Liver (tissue), 9 donors: ENCODE measurements around the gene RAB30. TPM values are rescaled to one million over a fixed set of nuclear protein-coding genes. Genes with fewer than 3 reads are reported as not detected.

Experiments
- DNase-seq: peaks from one replicate; pipeline ENCODE4 v3.0.0-alpha.2; 2017; ENCODE audit warnings: low spot score
- H3K27ac ChIP-seq, 2 donors: one replicate each; pipeline ENCODE4 v1.7.0; 2013; ENCODE audit warnings: inconsistent platforms in 2 of 2, low read length in 2 of 2, control low read depth in 1 of 2, low read depth in 1 of 2, mild to moderate bottlenecking in 1 of 2
- H3K27me3 ChIP-seq, 4 donors: one replicate each; pipeline versions ENCODE4 v1.6.1 to v1.7.0; 2013; ENCODE audit warnings: low read length in 3 of 4, inconsistent platforms in 1 of 4, mild to moderate bottlenecking in 1 of 4, moderate library complexity in 1 of 4; ENCODE audit not compliant: control insufficient read depth in 4 of 4, insufficient read depth in 4 of 4
- H3K36me3 ChIP-seq, 4 donors: one replicate each; pipeline versions ENCODE4 v1.6.1 to v1.7.0; 2013; ENCODE audit warnings: low read length in 3 of 4, mild to moderate bottlenecking in 3 of 4, low read depth in 1 of 4, moderate library complexity in 1 of 4; ENCODE audit not compliant: control insufficient read depth in 4 of 4, insufficient read depth in 3 of 4
- H3K4me1 ChIP-seq, 4 donors: one replicate each; pipeline versions ENCODE4 v1.6.1 to v1.7.0; 2013; ENCODE audit warnings: low read length in 3 of 4, mild to moderate bottlenecking in 3 of 4, moderate library complexity in 1 of 4; ENCODE audit not compliant: control insufficient read depth in 4 of 4, insufficient read depth in 4 of 4
- H3K4me3 ChIP-seq, 3 donors: one replicate each; pipeline versions ENCODE4 v1.6.1 to v1.7.0; 2013; ENCODE audit warnings: low read length in 3 of 3, control low read depth in 1 of 3, low read depth in 1 of 3, mild to moderate bottlenecking in 1 of 3
- H3K9ac ChIP-seq, 2 donors: one replicate each; pipeline ENCODE4 v1.7.0; 2013; ENCODE audit warnings: low read length in 2 of 2, mild to moderate bottlenecking in 2 of 2, moderate library complexity in 2 of 2, control low read depth in 1 of 2, low read depth in 1 of 2
- H3K9me3 ChIP-seq, 4 donors: one replicate each; pipeline versions ENCODE4 v1.6.1 to v1.7.0; 2013; ENCODE audit warnings: low read length in 3 of 4; ENCODE audit not compliant: control insufficient read depth in 4 of 4
- ATF3 ChIP-seq: IDR thresholded peaks from 2 replicates; pipeline ENCODE4 v1.6.1; 2016; ENCODE audit warnings: antibody characterized with exemption
- CTCF ChIP-seq: fragments of 150-350 bp; IDR thresholded peaks from 2 replicates; pipeline ENCODE4 v1.5.1; 2017; ENCODE audit warnings: improper control_type of control experiment, low read depth, low read length; ENCODE audit not compliant: missing input control
- EGR1 ChIP-seq, 2 donors: IDR thresholded peaks; 2 replicates each; pipeline ENCODE4 v1.6.1; 2016 to 2018; ENCODE audit warnings: antibody characterized with exemption in 2 of 2, low read depth in 2 of 2
- FOXA1 ChIP-seq: IDR thresholded peaks from 2 replicates; pipeline ENCODE4 v1.6.1; 2016; ENCODE audit warnings: antibody characterized with exemption
- HNF4A ChIP-seq, 2 donors: conservative IDR thresholded peaks; 2 replicates each; pipeline ENCODE4 v1.6.1; 2016; ENCODE audit warnings: antibody characterized with exemption in 2 of 2, mild to moderate bottlenecking in 2 of 2
- HNF4G ChIP-seq: IDR thresholded peaks from 2 replicates; pipeline ENCODE4 v1.6.1; 2016; ENCODE audit warnings: antibody characterized with exemption
- JUND ChIP-seq, 2 donors: IDR thresholded peaks; 2 replicates each; pipeline ENCODE4 v1.6.1; 2016; ENCODE audit warnings: antibody characterized with exemption in 2 of 2
- MAX ChIP-seq: IDR thresholded peaks from 2 replicates; pipeline ENCODE4 v1.6.1; 2016; ENCODE audit warnings: antibody characterized with exemption
- NR2F2 ChIP-seq: IDR thresholded peaks from 2 replicates; pipeline ENCODE4 v1.6.1; 2016; ENCODE audit warnings: antibody characterized with exemption
- RAD21 ChIP-seq, 2 donors: IDR thresholded peaks; 2 replicates each; pipeline ENCODE4 v1.6.1; 2016; ENCODE audit warnings: antibody characterized with exemption in 2 of 2, mild to moderate bottlenecking in 2 of 2
- REST ChIP-seq: IDR thresholded peaks from 2 replicates; pipeline ENCODE4 v1.6.1; 2016; ENCODE audit warnings: antibody characterized with exemption, mild to moderate bottlenecking
- RXRA ChIP-seq, 2 donors: IDR thresholded peaks; 2 replicates each; pipeline ENCODE4 v1.6.1; 2017 to 2018; ENCODE audit warnings: antibody characterized with exemption in 2 of 2, mild to moderate bottlenecking in 1 of 2
- SP1 ChIP-seq: IDR thresholded peaks from 2 replicates; pipeline ENCODE4 v1.6.1; 2018; ENCODE audit warnings: antibody characterized with exemption, mild to moderate bottlenecking
- TAF1 ChIP-seq: conservative IDR thresholded peaks from 2 replicates; pipeline ENCODE4 v1.6.1; 2016; ENCODE audit warnings: antibody characterized with exemption, mild to moderate bottlenecking
- YY1 ChIP-seq: IDR thresholded peaks from 2 replicates; pipeline ENCODE4 v1.6.1; 2016; ENCODE audit warnings: antibody characterized with exemption, mild to moderate bottlenecking
- ZBTB33 ChIP-seq: IDR thresholded peaks from 2 replicates; pipeline ENCODE4 v1.6.1; 2016; ENCODE audit warnings: antibody characterized with exemption
- WGBS: extraction: QIAGEN DNeasy Blood & Tissue Kit; methylation state at CpG from one replicate; pipeline ENCODE4 v1.1.7; 2013; 5-methylcytosine and 5-hydroxymethylcytosine counted together
- polyA plus RNA-seq, 2 donors: library from polyadenylated mRNA; stranded (reverse) in 1 of 2; unstranded in 1 of 2; fragments of 200-250 nt in 1 of 2; fragments of >200 nt in 1 of 2; fragmentation: Nextera tagmentation in 1 of 2; extraction: Ambion mirVana in 1 of 2; gene quantifications; one replicate each; pipeline versions ENCODE4 v1.2.1 to v1.2.3, GENCODE V29; 2013 to 2015
- total RNA-seq, 2 donors: library from RNA; depleted of rRNA; stranded (reverse); fragments of >200 nt; gene quantifications; one replicate each; pipeline ENCODE4 v1.2.3, GENCODE V29; 2014
- donor health status: healthy.
- donor health status: healthy.
- donor health status: healthy.
- donor health status: healthy.
- donor health status: healthy.

The RAB30 gene
- total and polyA plus RNA-seq, 4 donors: 2.4 to 5.4 (median 3.2) TPM

- DNase-seq: no peak
- Histone ChIP-seq H3K36me3 (no peaks in the 10 kb centered on the region), H3K9ac (no peak overlapping the region), H3K27me3 (no peaks in the 10 kb centered on the region), H3K4me3 (no peak overlapping the region), H3K27ac (no peak overlapping the region), H3K4me1 (peaks cover 0 to 17% (median 12%) of the 10 kb centered on the region in 4 donors), H3K9me3 (no peaks in the 10 kb centered on the region)
- WGBS: 80% methylated on average over 5 of the region's 5 CpGs
- no peak for TF ChIP-seq RXRA (IDR thresholded peaks at IDR 0.05)
- TF ChIP-seq HNF4G: no peak
- no peak for TF ChIP-seq TAF1
- no peak for TF ChIP-seq FOXA1
- TF ChIP-seq ZBTB33: no peak
- TF ChIP-seq JUND (IDR thresholded peaks at IDR 0.05): no peak
- TF ChIP-seq YY1: no peak
These were observed 35.0 kb downstream of the RAB30 start for GRCh38 chr11:83036701-83037100.

GRCh38 chr11:83035070-83035854 is 36.4 kb downstream of the RAB30 start:
- H3K9ac ChIP-seq: no peak overlapping the region
- H3K27me3 ChIP-seq: no peaks in the 10 kb centered on the region
- 96% methylated on average over 6 of the region's 6 CpGs for WGBS
- H3K4me1 ChIP-seq: peaks cover 0 to 17% (median 12%) of the 10 kb centered on the region in 4 donors
- TF ChIP-seq HNF4G (no peak), HNF4A (conservative IDR thresholded peaks at IDR 0.05) (no peak), ATF3 (no peak), JUND (IDR thresholded peaks at IDR 0.05) (no peak), NR2F2 (no peak), FOXA1 (no peak), YY1 (no peak), REST (no peak), EGR1 (IDR thresholded peaks at IDR 0.05; ENCODE audit: low read depth in 2 of 2) (no peak), RAD21 (IDR thresholded peaks at IDR 0.05) (no peak), SP1 (no peak), MAX (no peak), CTCF (no peak), TAF1 (no peak), RXRA (IDR thresholded peaks at IDR 0.05) (no peak)
- no peaks in the 10 kb centered on the region for H3K9me3 ChIP-seq
- H3K36me3 ChIP-seq: no peaks in the 10 kb centered on the region
- H3K4me3 ChIP-seq: no peak overlapping the region
- H3K27ac ChIP-seq: no peak overlapping the region
- no peak for DNase-seq
